HG02970 (cell line): ENCODE measurements around the gene RPS21.

Source experiments
- ATAC-seq: cut with Tn5 transposase; IDR thresholded peaks from one replicate; pipeline ENCODE4 v1.9.1; 2021; ENCODE audit warnings: mild to moderate bottlenecking, moderate library complexity, moderate number of reproducible peaks; ENCODE audit not compliant: unreplicated experiment, low FRiP score

The RPS21 gene

GRCh38 chr20:62376112-62377063, 10.5 kb upstream of the RPS21 start:
- ATAC-seq = no peak

- no peak for ATAC-seq
These were observed 9.8 kb upstream of the RPS21 start for GRCh38 chr20:62377064-62377461.

GRCh38 chr20:62377615-62378178, 9.2 kb upstream of the RPS21 start:
- ATAC-seq = no peak

DNA sequence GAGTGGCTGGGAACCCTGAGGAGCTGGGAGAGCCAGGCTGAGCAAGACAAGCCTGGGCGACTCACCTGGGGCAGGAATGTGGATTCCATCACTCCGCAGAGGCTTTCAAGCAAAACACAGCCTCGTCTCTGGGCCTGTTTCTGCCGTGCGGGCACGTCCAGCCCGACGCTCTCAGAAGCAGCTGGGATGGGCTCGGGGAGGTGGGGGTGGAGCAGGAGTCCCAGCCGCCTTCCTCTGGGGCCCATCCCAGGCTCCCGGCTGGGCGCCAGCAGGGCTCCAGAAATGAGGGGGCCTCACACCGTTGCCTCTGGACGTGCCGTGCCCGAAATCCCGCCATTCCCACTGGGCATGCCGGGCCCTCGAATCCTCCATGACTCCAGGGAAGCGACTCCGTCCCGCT, 8.7 kb upstream of the RPS21 start:
- no peak for ATAC-seq

GRCh38 chr20:62381202-62381797, 5.6 kb upstream of the RPS21 start:
- no peak for ATAC-seq

GRCh38 chr20:62381842-62382241, 5.1 kb upstream of the RPS21 start:
- ATAC-seq = no peak

- ATAC-seq = no peak
These were observed 4.4 kb upstream of the RPS21 start for GRCh38 chr20:62382306-62383198.

- no peak for ATAC-seq
These were observed 463 bp downstream of the RPS21 start for GRCh38 chr20:62387219-62387913.

DNA sequence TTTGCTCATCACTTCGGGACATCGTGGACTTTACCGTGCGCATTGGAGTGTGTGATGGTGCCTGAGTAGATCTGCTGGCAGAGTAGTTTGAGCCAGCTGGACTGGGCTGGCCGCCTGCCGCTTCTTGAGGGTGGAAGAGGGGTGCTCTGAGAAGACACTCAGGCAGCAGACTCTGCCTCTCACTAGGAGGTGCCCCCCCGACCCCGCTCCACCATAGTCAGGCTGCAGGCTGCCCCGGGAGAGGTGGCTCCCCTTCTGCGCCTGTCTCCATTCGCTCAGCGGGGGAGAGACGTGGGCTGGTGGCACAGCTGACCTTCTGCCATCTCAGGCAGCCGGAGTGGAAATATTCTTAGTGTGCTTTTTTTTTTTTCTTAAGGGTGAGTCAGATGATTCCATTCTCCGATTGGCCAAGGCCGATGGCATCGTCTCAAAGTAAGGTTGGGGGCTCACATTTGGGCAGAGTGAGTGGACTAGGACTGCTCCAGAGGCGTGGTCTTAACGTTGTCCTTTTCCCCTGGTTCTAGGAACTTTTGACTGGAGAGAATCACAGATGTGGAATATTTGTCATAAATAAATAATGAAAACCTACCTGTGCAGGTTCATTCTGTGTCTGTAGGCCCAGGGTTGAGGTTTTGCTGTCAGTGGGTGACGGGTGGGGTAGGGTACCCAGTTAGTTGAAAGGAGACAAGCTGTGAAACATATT, 1.2 kb downstream of the RPS21 start:
- no peak for ATAC-seq

DNA sequence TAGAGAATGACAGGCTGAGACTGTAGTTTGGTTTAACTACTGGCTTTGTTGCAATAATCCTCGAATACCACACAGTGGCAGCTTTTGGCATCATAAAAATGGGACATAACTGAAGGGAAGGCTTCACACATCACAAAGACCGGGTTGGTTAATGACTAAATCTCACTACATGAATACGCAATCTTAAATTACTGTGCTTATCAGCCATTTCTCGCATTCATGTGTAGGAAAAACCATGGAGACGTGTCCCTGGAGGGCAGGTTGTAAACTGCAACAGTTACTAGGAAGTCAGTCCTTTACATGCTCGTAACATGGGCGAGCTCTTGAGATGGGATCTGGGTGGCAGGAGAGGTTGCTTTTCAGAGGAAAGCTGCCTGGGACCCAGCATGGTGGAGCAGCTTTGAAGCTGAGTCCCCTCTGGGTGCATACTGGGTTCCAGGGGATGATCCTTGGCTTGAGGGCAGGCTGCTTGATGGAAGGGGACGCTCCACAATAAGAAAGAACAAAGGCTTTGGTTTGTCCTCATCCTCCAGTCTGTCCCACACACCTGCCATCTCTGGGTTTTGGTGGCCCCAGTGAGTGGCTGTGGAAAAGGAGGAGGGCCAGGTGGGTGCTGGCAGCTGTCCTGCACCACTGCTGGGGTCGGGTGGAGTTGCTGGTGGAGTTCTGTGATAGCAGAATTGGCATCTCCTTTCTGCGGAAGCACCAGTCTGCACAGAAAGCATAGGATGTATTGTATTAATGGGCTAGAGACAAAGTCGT, 2.1 kb downstream of the RPS21 start:
- ATAC-seq = no peak

GRCh38 chr20:62389601-62390087, 2.7 kb downstream of the RPS21 start:
- no peak for ATAC-seq

DNA sequence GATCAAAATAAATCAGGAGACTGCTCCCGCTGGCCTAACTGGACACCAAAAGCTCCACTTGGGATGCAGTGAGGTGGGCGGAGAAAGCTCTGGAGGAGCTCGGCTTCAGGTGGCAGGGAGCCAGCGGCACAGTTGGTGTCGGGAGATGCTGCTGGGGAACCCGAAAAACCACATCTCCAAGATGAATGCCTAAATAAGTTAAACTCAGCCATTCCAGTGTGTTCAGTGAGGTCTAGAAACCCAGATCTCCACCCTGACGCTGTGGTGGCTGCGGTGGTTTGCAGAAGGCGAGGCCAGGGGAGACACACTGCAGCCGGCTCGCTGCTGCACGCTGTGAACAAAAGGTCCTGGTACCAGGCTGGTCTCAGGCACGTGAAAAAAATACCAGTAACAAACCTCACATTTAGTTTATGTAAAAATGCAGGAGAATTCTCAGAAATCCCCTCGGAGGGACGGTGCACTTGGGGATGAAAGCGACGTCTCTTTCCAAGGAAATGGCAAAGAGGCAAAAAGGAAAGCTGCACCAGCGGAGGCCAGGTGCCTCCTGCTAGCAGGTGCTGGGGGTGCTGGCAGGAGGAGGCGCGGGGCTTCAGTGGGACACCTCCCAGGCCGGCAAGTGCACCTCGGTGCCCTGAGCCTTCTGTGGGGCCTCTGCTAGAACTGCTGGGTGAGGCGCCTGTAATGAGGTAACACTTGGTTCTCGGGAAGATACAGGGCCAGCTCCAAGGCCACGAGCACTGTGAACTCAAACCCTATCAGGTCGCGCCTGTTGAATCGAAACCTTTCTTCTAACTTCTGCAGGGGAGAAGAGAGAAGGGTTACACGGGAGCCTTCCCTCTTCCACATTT, 3.6 kb downstream of the RPS21 start:
- no peak for ATAC-seq

DNA sequence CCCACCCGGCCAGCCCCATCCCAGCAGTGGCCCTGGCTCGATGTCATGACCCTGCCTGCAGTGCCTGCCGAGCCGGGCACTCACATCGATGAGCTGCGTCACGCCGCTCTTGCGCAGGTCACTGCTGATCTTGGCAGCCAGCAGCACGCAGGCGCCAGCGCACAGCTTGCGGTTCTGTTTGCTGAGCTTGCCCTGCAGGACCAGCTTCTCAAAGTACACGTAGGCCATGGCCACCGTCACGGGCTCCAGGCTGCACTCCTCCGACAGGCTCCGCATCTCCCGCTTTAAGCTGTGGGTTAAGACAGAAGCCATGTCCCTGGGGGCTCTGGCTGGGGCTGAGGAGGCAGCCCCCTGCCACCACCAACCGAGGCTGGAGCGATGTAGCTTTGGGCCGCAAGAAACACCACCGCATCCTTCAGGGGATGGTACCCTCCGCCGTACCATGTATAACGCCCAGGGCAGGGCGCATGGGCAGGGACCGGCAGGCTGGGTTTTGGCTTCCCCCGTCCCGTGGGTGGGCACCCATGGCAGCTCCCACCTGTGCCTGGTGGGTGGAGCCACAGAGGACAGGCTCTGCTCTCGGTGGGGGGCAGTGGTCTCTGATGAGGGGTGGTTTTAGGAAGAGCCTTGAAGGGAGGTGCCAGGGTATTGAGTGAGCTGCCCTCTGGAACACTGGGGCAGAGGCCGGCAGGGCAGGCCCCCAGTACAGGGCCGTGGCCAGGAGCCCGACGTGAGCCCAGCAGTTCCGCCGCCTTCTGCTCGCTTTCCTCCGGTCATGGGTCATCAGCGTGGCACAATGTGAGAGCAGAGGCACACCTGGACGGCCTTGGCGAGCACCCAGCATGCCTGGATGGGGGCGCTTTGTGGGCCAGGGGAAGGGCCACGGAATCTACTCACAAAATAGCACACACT, 4.5 kb downstream of the RPS21 start:
- ATAC-seq = no peak

DNA sequence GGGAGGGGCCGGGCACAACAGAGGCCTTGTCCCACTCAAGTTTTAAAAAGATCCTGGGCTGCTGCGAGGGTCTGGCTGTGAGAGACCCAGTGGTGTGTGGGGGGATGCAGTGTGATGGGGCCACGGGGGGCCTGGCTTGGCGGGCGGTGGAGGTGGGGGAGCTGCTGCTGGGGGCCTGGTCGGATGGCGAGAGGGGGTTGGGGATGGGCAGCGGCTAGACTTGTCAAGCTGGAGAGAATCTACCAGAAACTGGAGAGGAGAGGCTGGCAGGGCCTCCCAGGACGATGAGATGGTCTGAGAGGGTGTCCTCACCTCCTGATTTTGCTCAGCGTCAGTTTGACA, 5.1 kb downstream of the RPS21 start:
- ATAC-seq = no peak

- ATAC-seq = no peak
These were observed 5.9 kb downstream of the RPS21 start for GRCh38 chr20:62392621-62393334.

DNA sequence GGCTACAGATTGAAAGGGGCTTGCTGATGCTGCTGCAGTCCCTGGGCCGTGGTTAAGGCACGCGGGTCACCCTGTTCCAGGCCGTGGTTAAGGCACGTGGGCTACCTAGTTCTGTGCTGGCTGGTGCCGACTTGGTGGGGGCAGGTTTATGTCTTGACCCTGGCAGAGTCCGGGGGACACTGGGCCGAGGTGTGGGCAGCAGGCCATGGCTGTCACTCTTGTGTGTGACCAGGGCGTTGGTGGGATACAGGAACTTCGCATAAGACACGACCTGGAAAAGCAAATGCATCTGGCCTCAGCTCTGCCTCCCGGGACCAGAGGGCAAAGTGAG, 6.4 kb downstream of the RPS21 start:
- no peak for ATAC-seq
